ENCODE measurements around the gene ZNF554.

ZNF554 gene

GRCh38 chr19:2877398-2878331 is 58.0 kb downstream of the ZNF554 start:
- DNase-seq: no peak

- no peak for DNase-seq
Observed at GRCh38 chr19:2883686-2884439, 64.2 kb downstream of the ZNF554 start.

GRCh38 chr19:2885736-2886135 is 66.1 kb downstream of the ZNF554 start:
- no peak for DNase-seq

Measured in activated CD4-positive, CD25-positive, alpha-beta regulatory T cell (primary cell).